Esophagus squamous epithelium (tissue), 5 donors: Measurements from ENCODE around the gene EIPR1. TPM values are rescaled to one million over a fixed set of nuclear protein-coding genes. Genes with fewer than 3 reads are reported as not detected.

ENCODE experiments used
- DNase-seq: peaks from one replicate; lab custom pipeline; 2025; lab: John Stamatoyannopoulos, UW
- H3K27ac ChIP-seq, 4 donors: fragments of 200-600 bp; sonication (generic); one replicate each; pipeline ENCODE4 v1.5.1; 2016 to 2019; ENCODE audit warnings: mild to moderate bottlenecking in 1 of 4
- H3K27me3 ChIP-seq, 4 donors: fragments of 200-600 bp; sonication (generic); 1 replicate in 3 of 4; 2 replicates in 1 of 4; pipeline versions ENCODE4 v1.5.1 to v1.6.0; 2017 to 2021; ENCODE audit warnings: antibody characterized with exemption in 1 of 4
- H3K36me3 ChIP-seq, 3 donors: fragments of 200-600 bp; sonication (generic); one replicate each; pipeline ENCODE4 v1.5.1; 2016 to 2019
- H3K4me1 ChIP-seq, 3 donors: fragments of 200-600 bp; sonication (generic); one replicate each; pipeline ENCODE4 v1.5.1; 2017 to 2019
- H3K4me3 ChIP-seq, 4 donors: fragments of 200-600 bp; sonication (generic); 1 replicate in 3 of 4; 2 replicates in 1 of 4; pipeline ENCODE4 v1.5.1; 2016 to 2019; ENCODE audit warnings: mild to moderate bottlenecking in 2 of 4, moderate library complexity in 1 of 4
- H3K9me3 ChIP-seq, 3 donors: fragments of 200-600 bp; sonication (generic); one replicate each; pipeline ENCODE4 v1.5.1; 2016 to 2019
- CTCF ChIP-seq, 6 experiments: fragments of 450-650 bp in 4 of 6; fragments of 200-600 bp in 2 of 6; sonication (generic) in 2 of 6; IDR thresholded peaks; one replicate each; pipeline ENCODE4 v1.5.1; 2016 to 2019; ENCODE audit warnings: antibody characterized with exemption in 6 of 6, mild to moderate bottlenecking in 4 of 6, moderate library complexity in 4 of 6
- POLR2A ChIP-seq, 4 donors: fragments of 450-650 bp; IDR thresholded peaks; one replicate each; pipeline ENCODE4 v1.6.1; 2017; ENCODE audit warnings: antibody characterized with exemption in 4 of 4, mild to moderate bottlenecking in 4 of 4, moderate library complexity in 3 of 4
- WGBS, 2 donors: methylation state at CpG; one replicate each; pipeline ENCODE4 v1.1.5; 2018; 5-methylcytosine and 5-hydroxymethylcytosine counted together
- intact Hi-C: fragments of 100-400 bp; cut with DNase I; formaldehyde crosslinking; loops from one replicate; pipeline ENCODE4 v1.15.0; 2022
- total RNA-seq, 4 donors: library from RNA; depleted of rRNA; stranded (reverse); fragments of >200 nt; gene quantifications; one replicate each; pipeline ENCODE4 v1.1.0, GENCODE V29; 2016
- donor health status: DM: yes; HTN: yes; CAD: no.

EIPR1 gene
- total RNA-seq, 4 donors from 2014 or later, result 27.3 to 50.6 (median 31.9) TPM

GRCh38 chr2:3224681-3225080 is 152.9 kb downstream of the EIPR1 start:
- no peak for TF ChIP-seq POLR2A (IDR thresholded peaks at IDR 0.05)
- no peak for TF ChIP-seq CTCF (IDR thresholded peaks at IDR 0.05)
- Histone ChIP-seq H3K4me1 (no peaks in the 10 kb centered on the region), H3K9me3 (peaks cover 0 to 4% (median 0%) of the 10 kb centered on the region in 3 donors), H3K27me3 (no peaks in the 10 kb centered on the region), H3K27ac (no peak overlapping the region), H3K4me3 (no peak overlapping the region), H3K36me3 (no peaks in the 10 kb centered on the region)
- intact Hi-C loops, result no loop called here
- WGBS, 2 donors, result 88 to 98% methylated on average over 4 to 5 of the region's 9 CpGs
- no peak for DNase-seq

- H3K27ac ChIP-seq, result no peak overlapping the region
- H3K4me1 ChIP-seq, result no peaks in the 10 kb centered on the region
- intact Hi-C loops, result no loop called here
- no peaks in the 10 kb centered on the region for H3K9me3 ChIP-seq
- no peaks in the 10 kb centered on the region for H3K36me3 ChIP-seq
- no peak overlapping the region for H3K4me3 ChIP-seq
- 61 to 67% methylated on average over 14 to 18 of the region's 18 CpGs for WGBS, 2 donors
- TF ChIP-seq POLR2A (IDR thresholded peaks at IDR 0.05) (no peak), CTCF (IDR thresholded peaks at IDR 0.05) (no peak)
- DNase-seq, result no peak
- H3K27me3 ChIP-seq, result no peaks in the 10 kb centered on the region
These were observed 154.3 kb downstream of the EIPR1 start for GRCh38 chr2:3223080-3223923.

- no peak for TF ChIP-seq CTCF (IDR thresholded peaks at IDR 0.05)
- TF ChIP-seq POLR2A (IDR thresholded peaks at IDR 0.05), result no peak
- Histone ChIP-seq H3K27ac (no peak overlapping the region), H3K9me3 (no peaks in the 10 kb centered on the region), H3K36me3 (no peaks in the 10 kb centered on the region), H3K4me1 (no peaks in the 10 kb centered on the region), H3K4me3 (no peak overlapping the region), H3K27me3 (no peaks in the 10 kb centered on the region)
- intact Hi-C loops, result no loop called here
- no peak for DNase-seq
- 71 to 84% methylated on average over 5 to 9 of the region's 9 CpGs for WGBS, 2 donors
These were observed 155.0 kb downstream of the EIPR1 start for GRCh38 chr2:3222636-3223035.

GRCh38 chr2:3219536-3219935 is 158.1 kb downstream of the EIPR1 start:
- no peak for DNase-seq
- WGBS, 2 donors, result 86 to 100% methylated on average over 1 to 2 of the region's 4 CpGs

More at GRCh38 chr2:3219536-3219935, 158.1 kb downstream of the EIPR1 start:
- intact Hi-C loops, result no loop called here
- H3K36me3 ChIP-seq, result no peaks in the 10 kb centered on the region
- H3K4me3 ChIP-seq, result no peak overlapping the region
- TF ChIP-seq CTCF (IDR thresholded peaks at IDR 0.05) (no peak), POLR2A (IDR thresholded peaks at IDR 0.05) (no peak)
- no peak overlapping the region for H3K27ac ChIP-seq
- no peaks in the 10 kb centered on the region for H3K27me3 ChIP-seq
- H3K4me1 ChIP-seq, result no peaks in the 10 kb centered on the region
- no peaks in the 10 kb centered on the region for H3K9me3 ChIP-seq
